ENCODE measurements around the gene SLC15A5. TPM values are rescaled to one million over a fixed set of nuclear protein-coding genes. Genes with fewer than 3 reads are reported as not detected.

Gene SLC15A5
- total and polyA plus RNA-seq, 2 of the 4 experiments (the other 2 are of a cell fraction) = not detected

GRCh38 chr12:16220120-16220519 is 57.4 kb downstream of the SLC15A5 start:
- no peak overlapping the region for H3K4me3 ChIP-seq (ENCODE audit: insufficient read depth, low read depth, low read length)
- H3K56ac ChIP-seq (ENCODE audit: extremely low read depth, insufficient read depth, low read length) = no peak overlapping the region
- H3K9ac ChIP-seq (ENCODE audit: low read depth, low read length) = no peak overlapping the region
- in situ Hi-C loops (cut with MboI; ENCODE audit: low sequenced_read_pairs) = no loop called here
- H3K36me3 ChIP-seq (ENCODE audit: control insufficient read depth, insufficient read depth, low read length) = no peaks in the 10 kb centered on the region
- no peaks in the 10 kb centered on the region for H3K27me3 ChIP-seq (ENCODE audit: control insufficient read depth, insufficient read depth, low read length)
- no TSS peak for BruUV-seq (replicated peaks)
- H3K4ac ChIP-seq (ENCODE audit: low read depth, low read length) = no peak overlapping the region
- no peak overlapping the region for H3K18ac ChIP-seq (ENCODE audit: low read depth, low read length)
- no peak overlapping the region for H2BK5ac ChIP-seq (ENCODE audit: low read depth, low read length, poor library complexity, severe bottlenecking)
- no peak overlapping the region for H2AFZ ChIP-seq (replicated peaks; ENCODE audit: low read length, poor library complexity)
- H2AK5ac ChIP-seq (ENCODE audit: low read depth, low read length) = no peak overlapping the region
- no peak overlapping the region for H3K4me2 ChIP-seq (ENCODE audit: low read depth, low read length)
- DNase-seq = no peak
- no peak for ATAC-seq (ENCODE audit: low read depth)
- H2BK120ac ChIP-seq (ENCODE audit: low read depth, low read length) = no peak overlapping the region
- dilution Hi-C loops (cut with HindIII; ENCODE audit: low sequenced_read_pairs, unreplicated experiment) = no loop called here
- no peak overlapping the region for H2AK9ac ChIP-seq (replicated peaks; ENCODE audit: low read depth, low read length, poor library complexity)
- H3K9me3 ChIP-seq (ENCODE audit: control insufficient read depth, insufficient read depth, low read length) = no peaks in the 10 kb centered on the region
- no peak overlapping the region for H3K23ac ChIP-seq (ENCODE audit: low read depth, low read length)
- intact Hi-C loops (cut with micrococcal nuclease) = no loop called here
- H3K79me1 ChIP-seq (ENCODE audit: low read depth in 1 of 2, low read length in 2 of 2) = no peaks in the 10 kb centered on the region
- H4K20me1 ChIP-seq (ENCODE audit: insufficient read depth, low read length) = no peaks in the 10 kb centered on the region
- ChIA-PET CTCF (no interaction called here), POLR2A (ENCODE audit: unreplicated experiment) (no interaction called here)
- H2BK15ac ChIP-seq (ENCODE audit: low read depth, low read length) = no peak overlapping the region
- no peaks in the 10 kb centered on the region for H3K4me1 ChIP-seq (ENCODE audit: control insufficient read depth, insufficient read depth, low read length)
- TF ChIP-seq POLR2A (IDR thresholded peaks at IDR 0.05; ENCODE audit: low read depth, low read length) (no peak), CEBPB (IDR thresholded peaks at IDR 0.05; ENCODE audit: low read depth, low read length) (no peak), RCOR1 (IDR thresholded peaks at IDR 0.05; ENCODE audit: insufficient replicate concordance, low read length) (no peak), NFE2L2 (IDR thresholded peaks at IDR 0.05; ENCODE audit: low read depth, low read length) (no peak)
- H4K5ac ChIP-seq (ENCODE audit: low read depth, low read length) = no peak overlapping the region
- no peak overlapping the region for H3K27ac ChIP-seq (ENCODE audit: insufficient read depth, low read length)
- H3K14ac ChIP-seq (replicated peaks; ENCODE audit: low read depth, low read length) = no peak overlapping the region
- no peak overlapping the region for H4K91ac ChIP-seq (ENCODE audit: insufficient read depth, low read depth, low read length)
- no peak overlapping the region for H2BK20ac ChIP-seq (ENCODE audit: low read depth, low read length)
- no peak overlapping the region for H4K8ac ChIP-seq (ENCODE audit: low read depth in 2 of 2, low read length in 2 of 2)
- H3K9me1 ChIP-seq (ENCODE audit: insufficient read depth, low read length) = no peaks in the 10 kb centered on the region

Measured in IMR-90 (cell line).